ENCODE data around the gene ARHGAP31.
A peak's percentile ranks its signal among the peaks of the same experiment; 100 is the strongest.

Gene ARHGAP31

DNA sequence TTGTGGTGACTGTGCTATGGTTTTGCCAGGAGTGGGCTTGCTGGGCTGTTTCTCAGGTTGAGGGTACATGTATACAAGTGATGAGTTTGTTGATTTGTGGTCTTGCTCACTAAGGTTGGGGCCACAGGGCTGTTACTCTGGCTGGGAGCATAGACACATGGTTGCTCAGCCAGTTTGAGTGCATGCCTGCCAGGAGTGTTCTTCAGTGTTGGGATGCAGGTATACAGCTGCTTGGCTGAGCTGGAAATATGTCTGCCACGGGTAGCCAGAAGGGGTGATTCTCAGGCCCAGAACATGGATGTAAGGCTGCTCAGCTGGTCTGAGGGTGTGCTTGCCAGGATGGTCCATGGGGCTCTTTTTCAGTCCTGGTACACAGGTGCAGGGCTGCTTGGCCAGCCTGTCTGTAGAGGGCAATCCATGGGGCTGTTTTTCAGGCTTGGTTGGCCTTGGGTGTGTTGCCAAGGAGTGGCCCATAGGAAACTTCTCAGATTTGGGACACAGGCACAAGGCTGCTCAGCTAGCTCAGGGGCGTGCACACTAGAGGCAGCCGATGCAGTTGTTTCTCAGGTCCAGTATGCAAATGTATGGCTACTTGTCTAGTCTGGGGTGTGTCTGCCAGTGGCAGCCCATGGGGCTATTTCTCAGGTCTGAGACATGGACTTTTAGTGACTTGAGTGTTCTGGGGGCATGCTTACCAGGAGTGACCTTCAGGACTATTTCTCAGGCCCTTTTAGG is 5.3 kb upstream of the ARHGAP31 start:
- no peak for DNase-seq (ENCODE audit: low read depth)
- no peak for TF ChIP-seq CTCF (IDR thresholded peaks at IDR 0.05; ENCODE audit: low read depth, low read length, missing control alignments)

GRCh38 chr3:119289404-119289770 is 4.8 kb upstream of the ARHGAP31 start:
- H3K4me3 ChIP-seq (ENCODE audit: low read depth, low read length): no peak overlapping the region
- DNase-seq (ENCODE audit: low read depth): no peak
- TF ChIP-seq CTCF (IDR thresholded peaks at IDR 0.05; ENCODE audit: low read depth, low read length, missing control alignments): no peak

More for the DNA sequence above, 5.3 kb upstream of the ARHGAP31 start:
- H3K4me3 ChIP-seq (ENCODE audit: low read depth, low read length): no peak overlapping the region

DNA sequence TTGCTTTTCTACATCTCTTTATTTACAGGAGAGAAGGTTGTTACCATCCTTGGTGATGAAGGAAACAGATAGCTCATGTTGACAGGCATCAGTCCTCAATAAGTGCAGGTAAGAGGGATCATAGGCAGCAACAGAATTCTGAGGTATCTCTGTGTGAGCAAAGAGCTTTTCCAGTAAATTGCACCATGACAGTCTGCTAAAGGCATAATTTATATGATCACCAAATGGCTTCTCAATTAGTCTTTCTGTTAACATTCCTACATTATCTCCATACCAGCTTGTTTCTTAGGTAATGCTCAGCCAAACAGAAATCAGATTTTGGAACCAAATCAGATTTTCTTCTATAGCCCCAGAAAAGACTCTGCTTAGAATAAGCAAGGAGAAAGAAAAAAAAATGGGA is 3.6 kb upstream of the ARHGAP31 start:
- TF ChIP-seq CTCF (IDR thresholded peaks at IDR 0.05; ENCODE audit: low read depth, low read length, missing control alignments): no peak
- no peak overlapping the region for H3K4me3 ChIP-seq (ENCODE audit: low read depth, low read length)
- DNase-seq (ENCODE audit: low read depth): no peak

- no peak for TF ChIP-seq CTCF (IDR thresholded peaks at IDR 0.05; ENCODE audit: low read depth, low read length, missing control alignments)
- DNase-seq (ENCODE audit: low read depth): no peak
- H3K4me3 ChIP-seq (ENCODE audit: low read depth, low read length): no peak overlapping the region
Observed at GRCh38 chr3:119291062-119291700, 3.0 kb upstream of the ARHGAP31 start.

DNA sequence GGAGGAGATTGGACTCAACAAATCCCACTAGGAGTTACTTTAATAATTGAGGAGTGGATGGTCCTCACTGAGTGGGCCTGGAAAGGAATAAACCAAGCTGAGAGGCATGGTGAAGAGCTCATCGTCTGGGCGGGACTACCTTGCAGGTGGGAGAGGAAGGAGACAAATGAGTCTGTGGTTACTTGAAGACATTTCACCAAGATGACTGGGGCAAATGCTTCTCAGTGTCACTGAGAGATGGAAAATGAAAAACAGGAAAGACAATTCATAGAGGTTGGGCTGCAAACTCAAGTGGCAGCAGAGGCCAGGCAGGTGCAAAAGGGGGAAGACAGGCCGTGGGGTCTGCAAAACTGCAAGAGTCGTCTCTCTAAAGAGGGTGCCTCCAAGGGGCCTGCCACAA is 1.5 kb upstream of the ARHGAP31 start:
- TF ChIP-seq CTCF (IDR thresholded peaks at IDR 0.05; ENCODE audit: low read depth, low read length, missing control alignments): no peak
- no peak overlapping the region for H3K4me3 ChIP-seq (ENCODE audit: low read depth, low read length)
- no peak for DNase-seq (ENCODE audit: low read depth)

DNA sequence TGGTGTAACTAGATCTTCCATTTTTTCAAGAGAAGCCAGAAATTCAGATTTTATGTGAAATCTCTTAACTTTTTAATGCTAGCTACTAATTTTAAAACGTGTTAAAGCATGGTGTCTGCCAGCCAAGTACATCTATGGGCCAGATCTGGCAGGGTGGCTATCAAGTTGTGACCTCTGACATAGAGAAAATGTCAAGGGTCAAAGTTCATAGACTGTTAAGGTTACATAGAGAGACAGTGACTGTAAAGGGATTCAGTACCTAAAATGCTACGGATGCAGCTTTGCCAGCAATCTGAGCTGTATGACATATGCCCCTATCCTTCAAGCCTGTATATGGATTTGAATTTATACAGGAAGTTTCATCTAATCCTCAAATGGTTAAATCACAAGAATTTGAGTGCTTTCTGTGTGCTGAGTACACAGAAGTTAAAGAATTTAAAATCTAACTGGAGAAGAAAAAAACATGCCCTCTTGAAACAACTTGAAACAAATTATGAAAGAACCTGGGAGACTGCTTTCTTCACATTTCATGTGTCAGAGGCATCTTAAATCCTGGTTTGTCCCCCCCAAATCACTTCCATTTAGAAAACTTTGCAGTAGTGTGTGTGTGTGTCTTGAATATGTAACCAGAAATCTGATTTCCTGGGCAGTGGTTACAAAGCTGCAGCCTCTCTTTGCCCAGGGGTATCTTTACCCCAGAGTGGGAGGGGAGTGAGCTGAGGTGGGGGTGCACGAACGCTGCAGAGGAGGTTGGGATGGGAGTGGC is 895 bp upstream of the ARHGAP31 start:
- peak overlapping the region; percentile 72 for H3K4me3 ChIP-seq (ENCODE audit: low read depth, low read length)
- no peak for TF ChIP-seq CTCF (IDR thresholded peaks at IDR 0.05; ENCODE audit: low read depth, low read length, missing control alignments)
- no peak for DNase-seq (ENCODE audit: low read depth)
